ENCODE results near the gene DHRS12.

DHRS12 gene

DNA sequence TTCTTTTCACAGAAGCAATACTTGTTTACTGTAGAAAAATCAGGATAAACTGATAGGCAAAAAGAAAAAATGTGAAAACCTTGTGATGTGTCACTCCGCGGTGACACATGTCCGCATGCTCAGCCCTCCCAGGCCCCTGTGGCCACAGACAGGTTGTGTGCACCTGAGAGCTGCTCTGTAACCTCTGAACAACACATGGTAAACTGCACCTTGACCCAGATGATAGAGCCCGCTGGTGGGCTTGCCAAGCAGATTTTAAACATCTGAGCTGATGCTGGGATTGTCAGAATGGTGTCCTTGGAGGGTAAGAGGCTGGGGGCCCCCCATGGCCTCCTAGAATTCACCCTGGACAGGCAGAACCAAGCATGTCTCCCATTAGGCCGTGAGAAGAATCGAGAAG, 33.8 kb downstream of the DHRS12 start:
- no peaks in the 10 kb centered on the region for H3K27me3 ChIP-seq (ENCODE audit: insufficient read depth, low read length)
- DNase-seq = peak; percentile 9 to 49
- no peak overlapping the region for H2BK120ac ChIP-seq (ENCODE audit: insufficient read depth, low read length, poor library complexity)
- no peak overlapping the region for H2AK5ac ChIP-seq (ENCODE audit: low read length)
- no peak overlapping the region for H4K91ac ChIP-seq (ENCODE audit: low read depth, low read length)
- H4K12ac ChIP-seq (ENCODE audit: low read depth, low read length) = no peak overlapping the region
- no peaks in the 10 kb centered on the region for H3K9me3 ChIP-seq (ENCODE audit: insufficient read depth, low read depth, low read length)
- no peak overlapping the region for H3K18ac ChIP-seq (ENCODE audit: low read length)
- no peak overlapping the region for H2BK12ac ChIP-seq (ENCODE audit: low read length)
- H3K4me1 ChIP-seq (ENCODE audit: control insufficient read depth in 1 of 2, insufficient read depth in 2 of 2, low read length in 2 of 2) = no peaks in the 10 kb centered on the region
- no CpG with 5 or more reads among the region's 6 CpGs for WGBS (ENCODE audit: extremely low coverage, insufficient coverage, insufficient read length)
- no peak overlapping the region for H4K8ac ChIP-seq (ENCODE audit: low read depth, low read length)
- no peaks in the 10 kb centered on the region for H3K79me1 ChIP-seq (ENCODE audit: low read length)
- no peak overlapping the region for H2BK5ac ChIP-seq (ENCODE audit: low read depth, low read length, poor library complexity)
- H3K14ac ChIP-seq (ENCODE audit: low read length) = no peak overlapping the region
- no peak overlapping the region for H3K4me3 ChIP-seq (ENCODE audit: low read depth, low read length)
- no peak overlapping the region for H2AFZ ChIP-seq (ENCODE audit: insufficient read depth, low read length, poor library complexity)
- peaks cover 9 to 12% of the 10 kb centered on the region in 2 experiments for H3K36me3 ChIP-seq (ENCODE audit: control insufficient read depth in 1 of 2, insufficient read depth in 2 of 2, low read length in 2 of 2)
- no peak overlapping the region for H3K4ac ChIP-seq (ENCODE audit: low read depth, low read length)
- no peaks in the 10 kb centered on the region for H3K79me2 ChIP-seq (ENCODE audit: control insufficient read depth, insufficient read depth, low read length, poor library complexity)
- no peak overlapping the region for H3K4me2 ChIP-seq (ENCODE audit: low read length)
- no peak overlapping the region for H3K23ac ChIP-seq (ENCODE audit: low read length)
- H3K27ac ChIP-seq (ENCODE audit: low read depth, low read length) = no peak overlapping the region
- no peak overlapping the region for H3K9ac ChIP-seq (ENCODE audit: low read length)

- no peak overlapping the region for H4K91ac ChIP-seq (ENCODE audit: low read depth, low read length)
- no peak overlapping the region for H3K4ac ChIP-seq (ENCODE audit: low read depth, low read length)
- H3K79me2 ChIP-seq (ENCODE audit: control insufficient read depth, insufficient read depth, low read length, poor library complexity) = no peaks in the 10 kb centered on the region
- H3K4me3 ChIP-seq (ENCODE audit: low read depth, low read length) = no peak overlapping the region
- no CpG with 5 or more reads among the region's 11 CpGs for WGBS (ENCODE audit: extremely low coverage, insufficient coverage, insufficient read length)
- peaks cover 0 to 4% of the 10 kb centered on the region in 2 experiments for H3K4me1 ChIP-seq (ENCODE audit: control insufficient read depth in 1 of 2, insufficient read depth in 2 of 2, low read length in 2 of 2)
- no peak overlapping the region for H3K14ac ChIP-seq (ENCODE audit: low read length)
- no peaks in the 10 kb centered on the region for H3K79me1 ChIP-seq (ENCODE audit: low read length)
- H2BK5ac ChIP-seq (ENCODE audit: low read depth, low read length, poor library complexity) = no peak overlapping the region
- DNase-seq = peak in 1 of 2 donors; percentile 7
- H4K8ac ChIP-seq (ENCODE audit: low read depth, low read length) = no peak overlapping the region
- H2BK120ac ChIP-seq (ENCODE audit: insufficient read depth, low read length, poor library complexity) = no peak overlapping the region
- no peak overlapping the region for H3K27ac ChIP-seq (ENCODE audit: low read depth, low read length)
- H3K9ac ChIP-seq (ENCODE audit: low read length) = no peak overlapping the region
- H3K9me3 ChIP-seq (ENCODE audit: insufficient read depth, low read depth, low read length) = no peaks in the 10 kb centered on the region
- no peak overlapping the region for H3K23ac ChIP-seq (ENCODE audit: low read length)
- peaks cover 12 to 13% of the 10 kb centered on the region in 2 experiments for H3K36me3 ChIP-seq (ENCODE audit: control insufficient read depth in 1 of 2, insufficient read depth in 2 of 2, low read length in 2 of 2)
- H3K4me2 ChIP-seq (ENCODE audit: low read length) = no peak overlapping the region
- no peaks in the 10 kb centered on the region for H3K27me3 ChIP-seq (ENCODE audit: insufficient read depth, low read length)
- no peak overlapping the region for H2AFZ ChIP-seq (ENCODE audit: insufficient read depth, low read length, poor library complexity)
- no peak overlapping the region for H3K18ac ChIP-seq (ENCODE audit: low read length)
- no peak overlapping the region for H2BK12ac ChIP-seq (ENCODE audit: low read length)
- no peak overlapping the region for H4K12ac ChIP-seq (ENCODE audit: low read depth, low read length)
- H2AK5ac ChIP-seq (ENCODE audit: low read length) = no peak overlapping the region
Measured at GRCh38 chr13:51769455-51770127, 34.4 kb downstream of the DHRS12 start.

DNA sequence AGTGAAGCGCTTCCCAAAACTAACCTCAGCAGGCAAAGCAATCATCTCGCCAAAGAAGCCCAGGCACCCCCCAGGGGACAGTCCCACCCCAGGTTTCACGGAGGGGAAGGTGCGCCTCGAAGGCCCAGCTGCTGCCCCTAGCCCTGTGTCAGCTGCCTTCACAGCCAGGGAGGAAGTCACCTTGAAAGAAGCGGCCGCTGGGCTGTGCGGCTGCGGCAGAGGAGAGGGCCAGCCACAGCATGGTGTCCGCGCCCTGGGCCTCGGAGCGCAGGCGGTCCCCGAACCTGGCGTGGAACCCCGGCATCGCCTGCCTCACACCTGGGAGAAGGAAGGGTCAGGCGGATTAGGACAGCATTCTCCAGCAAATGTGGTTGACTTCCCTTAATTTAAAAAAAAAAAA, 35.0 kb downstream of the DHRS12 start:
- H4K91ac ChIP-seq (ENCODE audit: low read depth, low read length) = no peak overlapping the region
- no CpG with 5 or more reads among the region's 19 CpGs for WGBS (ENCODE audit: extremely low coverage, insufficient coverage, insufficient read length)

DNA sequence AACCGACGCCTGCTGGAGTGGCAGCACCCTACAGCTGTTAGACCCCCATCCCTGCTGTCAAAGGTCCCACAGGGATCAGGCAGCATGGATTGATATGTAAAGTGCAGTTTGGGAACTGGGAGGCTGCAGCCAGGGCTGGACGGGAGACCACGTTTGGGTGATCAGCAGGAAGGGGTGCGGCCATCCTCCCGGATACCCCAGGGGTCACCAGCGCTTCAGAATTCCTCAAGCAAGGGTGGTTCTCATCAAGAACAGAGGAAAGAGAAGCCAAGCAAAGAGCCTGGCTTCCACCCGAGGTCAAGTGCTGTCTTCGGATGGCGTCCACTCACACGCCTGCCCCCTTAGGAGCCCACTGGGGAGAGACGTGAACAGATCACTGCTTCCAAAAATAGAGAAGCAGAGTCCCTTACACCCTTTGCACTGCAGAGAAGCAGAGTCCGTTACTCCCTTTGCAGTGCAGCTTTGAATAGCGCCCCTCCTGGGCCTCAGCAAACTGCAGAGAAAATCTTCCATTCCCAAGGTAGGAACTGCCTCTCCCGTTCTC, 35.5 kb downstream of the DHRS12 start:
- no peak overlapping the region for H2BK12ac ChIP-seq (ENCODE audit: low read length)
- peaks cover 15 to 16% of the 10 kb centered on the region in 2 experiments for H3K36me3 ChIP-seq (ENCODE audit: control insufficient read depth in 1 of 2, insufficient read depth in 2 of 2, low read length in 2 of 2)
- H3K14ac ChIP-seq (ENCODE audit: low read length) = no peak overlapping the region
- H3K4ac ChIP-seq (ENCODE audit: low read depth, low read length) = no peak overlapping the region
- no peak overlapping the region for H4K8ac ChIP-seq (ENCODE audit: low read depth, low read length)
- no CpG with 5 or more reads among the region's 15 CpGs for WGBS (ENCODE audit: extremely low coverage, insufficient coverage, insufficient read length)
- no peaks in the 10 kb centered on the region for H3K79me1 ChIP-seq (ENCODE audit: low read length)
- no peak overlapping the region for H3K18ac ChIP-seq (ENCODE audit: low read length)
- H3K27me3 ChIP-seq (ENCODE audit: insufficient read depth, low read length) = no peaks in the 10 kb centered on the region
- H2AFZ ChIP-seq (ENCODE audit: insufficient read depth, low read length, poor library complexity) = no peak overlapping the region
- no peaks in the 10 kb centered on the region for H3K79me2 ChIP-seq (ENCODE audit: control insufficient read depth, insufficient read depth, low read length, poor library complexity)
- no peak overlapping the region for H2BK120ac ChIP-seq (ENCODE audit: insufficient read depth, low read length, poor library complexity)
- H3K4me1 ChIP-seq (ENCODE audit: control insufficient read depth in 1 of 2, insufficient read depth in 2 of 2, low read length in 2 of 2) = peaks cover 0 to 4% of the 10 kb centered on the region in 2 experiments
- no peak for DNase-seq
- H2AK5ac ChIP-seq (ENCODE audit: low read length) = no peak overlapping the region
- no peak overlapping the region for H3K4me2 ChIP-seq (ENCODE audit: low read length)
- no peak overlapping the region for H3K4me3 ChIP-seq (ENCODE audit: low read depth, low read length)
- no peak overlapping the region for H2BK5ac ChIP-seq (ENCODE audit: low read depth, low read length, poor library complexity)
- no peak overlapping the region for H3K9ac ChIP-seq (ENCODE audit: low read length)
- H3K23ac ChIP-seq (ENCODE audit: low read length) = no peak overlapping the region
- H4K12ac ChIP-seq (ENCODE audit: low read depth, low read length) = no peak overlapping the region
- H3K27ac ChIP-seq (ENCODE audit: low read depth, low read length) = no peak overlapping the region
- no peak overlapping the region for H4K91ac ChIP-seq (ENCODE audit: low read depth, low read length)
- no peaks in the 10 kb centered on the region for H3K9me3 ChIP-seq (ENCODE audit: insufficient read depth, low read depth, low read length)

More for the DNA sequence above, 35.0 kb downstream of the DHRS12 start:
- H2BK120ac ChIP-seq (ENCODE audit: insufficient read depth, low read length, poor library complexity) = no peak overlapping the region
- H3K9ac ChIP-seq (ENCODE audit: low read length) = no peak overlapping the region
- H3K14ac ChIP-seq (ENCODE audit: low read length) = no peak overlapping the region
- H2AK5ac ChIP-seq (ENCODE audit: low read length) = no peak overlapping the region
- H4K8ac ChIP-seq (ENCODE audit: low read depth, low read length) = peak overlapping the region; percentile 7
- no peak overlapping the region for H3K4me2 ChIP-seq (ENCODE audit: low read length)
- H2AFZ ChIP-seq (ENCODE audit: insufficient read depth, low read length, poor library complexity) = peak overlapping the region; percentile 21
- H3K4me1 ChIP-seq (ENCODE audit: control insufficient read depth in 1 of 2, insufficient read depth in 2 of 2, low read length in 2 of 2) = peaks cover 0 to 4% of the 10 kb centered on the region in 2 experiments
- no peak overlapping the region for H2BK5ac ChIP-seq (ENCODE audit: low read depth, low read length, poor library complexity)
- no peaks in the 10 kb centered on the region for H3K9me3 ChIP-seq (ENCODE audit: insufficient read depth, low read depth, low read length)
- peaks cover 14 to 15% of the 10 kb centered on the region in 2 experiments for H3K36me3 ChIP-seq (ENCODE audit: control insufficient read depth in 1 of 2, insufficient read depth in 2 of 2, low read length in 2 of 2)
- no peaks in the 10 kb centered on the region for H3K79me2 ChIP-seq (ENCODE audit: control insufficient read depth, insufficient read depth, low read length, poor library complexity)
- no peak overlapping the region for H3K4ac ChIP-seq (ENCODE audit: low read depth, low read length)
- H3K4me3 ChIP-seq (ENCODE audit: low read depth, low read length) = no peak overlapping the region
- no peak overlapping the region for H2BK12ac ChIP-seq (ENCODE audit: low read length)
- no peak for DNase-seq
- H3K27ac ChIP-seq (ENCODE audit: low read depth, low read length) = no peak overlapping the region
- no peaks in the 10 kb centered on the region for H3K79me1 ChIP-seq (ENCODE audit: low read length)
- no peak overlapping the region for H3K18ac ChIP-seq (ENCODE audit: low read length)
- H3K23ac ChIP-seq (ENCODE audit: low read length) = no peak overlapping the region
- H3K27me3 ChIP-seq (ENCODE audit: insufficient read depth, low read length) = no peaks in the 10 kb centered on the region
- H4K12ac ChIP-seq (ENCODE audit: low read depth, low read length) = no peak overlapping the region
